Thoracic aorta (tissue), 2 donors: ENCODE results near the gene ZNF446. TPM values are rescaled to one million over a fixed set of nuclear protein-coding genes. Genes with fewer than 3 reads are reported as not detected.
"Not testable (repeated sequence)": the region's sequence is repeated elsewhere in the genome, so short reads cannot be mapped to it uniquely, and the experiment has no call there.

Source experiments
- ATAC-seq: fragments of 150-250 bp; one replicate; pipeline ENCODE4 v1.8.0; 2017; ENCODE audit warnings: low read depth; ENCODE audit not compliant: insufficient number of reproducible peaks, low FRiP score
- DNase-seq: peaks from one replicate; pipeline ENCODE4 v3.0.0-alpha.2; 2020; ENCODE audit warnings: low spot score
- H3K27ac ChIP-seq, 2 donors: fragments of 200-600 bp; sonication (generic); 1 replicate in 1 of 2; 2 replicates in 1 of 2; pipeline ENCODE4 v1.5.1; 2016; ENCODE audit warnings: mild to moderate bottlenecking in 2 of 2, moderate library complexity in 2 of 2
- H3K27me3 ChIP-seq: fragments of 200-600 bp; sonication (generic); replicated peaks from 2 replicates; pipeline ENCODE4 v1.6.0; 2016; ENCODE audit warnings: mild to moderate bottlenecking; ENCODE audit not compliant: insufficient read depth
- H3K36me3 ChIP-seq: fragments of 200-600 bp; sonication (generic); one replicate; pipeline ENCODE4 v1.5.1; 2016
- H3K4me1 ChIP-seq, 2 donors: fragments of 200-600 bp; sonication (generic); 1 replicate in 1 of 2; 2 replicates in 1 of 2; pipeline versions ENCODE4 v1.5.1 to v1.6.0; 2016; ENCODE audit warnings: low read depth in 2 of 2, mild to moderate bottlenecking in 1 of 2; ENCODE audit not compliant: control insufficient read depth in 1 of 2
- H3K4me3 ChIP-seq: fragments of 200-600 bp; sonication (generic); 2 replicates; pipeline ENCODE4 v1.5.1; 2016; ENCODE audit warnings: mild to moderate bottlenecking
- H3K9me3 ChIP-seq: fragments of 200-600 bp; sonication (generic); 2 replicates; pipeline ENCODE4 v1.5.1; 2016
- total RNA-seq, 2 donors: library from RNA; depleted of rRNA; stranded (reverse); fragments of >200 nt; gene quantifications; one replicate each; pipeline versions ENCODE4 v1.1.0 to v1.2.3, GENCODE V29; 2016
- TF ChIP-seq, protein P1 (sequence below): fragments of 200-600 bp; sonication (generic); IDR thresholded peaks from one replicate; pipeline ENCODE4 v1.5.1; 2019; ENCODE audit warnings: antibody characterized with exemption

The ZNF446 gene
- total RNA-seq, 2 donors from 2014 or later: 17.8 to 23.7 TPM

GRCh38 chr19:58440556-58440955 is 35.6 kb upstream of the ZNF446 start:
- Histone ChIP-seq H3K27ac (peak overlapping the region; percentile 83), H3K4me3 (peak overlapping the region; percentile 84)
- DNase-seq: no peak

GRCh38 chr19:58442986-58443385 is 33.2 kb upstream of the ZNF446 start:
- not testable (repeated sequence) for ATAC-seq, H3K4me3 ChIP-seq, DNase-seq, H3K27ac ChIP-seq, H3K36me3 ChIP-seq, H3K27me3 ChIP-seq, H3K9me3 ChIP-seq
- H3K4me1 ChIP-seq: peaks cover 6 to 18% of the 10 kb centered on the region in 2 donors

More at GRCh38 chr19:58440556-58440955, 35.6 kb upstream of the ZNF446 start:
- TF ChIP-seq, protein P1, sequence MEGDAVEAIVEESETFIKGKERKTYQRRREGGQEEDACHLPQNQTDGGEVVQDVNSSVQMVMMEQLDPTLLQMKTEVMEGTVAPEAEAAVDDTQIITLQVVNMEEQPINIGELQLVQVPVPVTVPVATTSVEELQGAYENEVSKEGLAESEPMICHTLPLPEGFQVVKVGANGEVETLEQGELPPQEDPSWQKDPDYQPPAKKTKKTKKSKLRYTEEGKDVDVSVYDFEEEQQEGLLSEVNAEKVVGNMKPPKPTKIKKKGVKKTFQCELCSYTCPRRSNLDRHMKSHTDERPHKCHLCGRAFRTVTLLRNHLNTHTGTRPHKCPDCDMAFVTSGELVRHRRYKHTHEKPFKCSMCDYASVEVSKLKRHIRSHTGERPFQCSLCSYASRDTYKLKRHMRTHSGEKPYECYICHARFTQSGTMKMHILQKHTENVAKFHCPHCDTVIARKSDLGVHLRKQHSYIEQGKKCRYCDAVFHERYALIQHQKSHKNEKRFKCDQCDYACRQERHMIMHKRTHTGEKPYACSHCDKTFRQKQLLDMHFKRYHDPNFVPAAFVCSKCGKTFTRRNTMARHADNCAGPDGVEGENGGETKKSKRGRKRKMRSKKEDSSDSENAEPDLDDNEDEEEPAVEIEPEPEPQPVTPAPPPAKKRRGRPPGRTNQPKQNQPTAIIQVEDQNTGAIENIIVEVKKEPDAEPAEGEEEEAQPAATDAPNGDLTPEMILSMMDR: no peak
- Histone ChIP-seq H3K9me3 (peaks cover 23% of the 10 kb centered on the region), H3K27me3 (no peaks in the 10 kb centered on the region), H3K4me1 (peaks cover 6 to 18% of the 10 kb centered on the region in 2 donors), H3K36me3 (peaks cover 16% of the 10 kb centered on the region)
- no peak for ATAC-seq

DNA sequence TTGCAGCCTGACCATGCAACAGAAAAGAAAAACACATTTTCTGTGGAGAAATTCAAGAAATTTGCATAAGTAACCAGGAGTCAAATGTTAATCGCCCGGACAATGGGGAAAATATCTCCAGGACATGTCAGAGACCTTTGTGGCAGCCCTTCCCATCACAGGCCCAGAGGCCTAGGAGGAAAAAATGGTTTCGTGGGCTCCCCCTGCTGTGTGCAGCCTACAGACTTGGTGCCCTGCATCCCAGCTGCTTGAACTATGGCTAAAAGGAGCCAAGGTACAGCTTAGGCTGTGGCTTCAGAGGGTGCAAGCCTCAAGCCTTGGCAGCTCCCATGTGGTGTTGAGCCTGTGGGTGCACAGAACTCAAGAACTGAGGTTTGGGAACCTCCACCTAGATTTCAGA is 27.3 kb upstream of the ZNF446 start:
- DNase-seq, H3K36me3 ChIP-seq, H3K27me3 ChIP-seq, H3K9me3 ChIP-seq, H3K27ac ChIP-seq, ATAC-seq, H3K4me3 ChIP-seq: not testable (repeated sequence)
- H3K4me1 ChIP-seq: peaks cover 0 to 12% of the 10 kb centered on the region in 2 donors

DNA sequence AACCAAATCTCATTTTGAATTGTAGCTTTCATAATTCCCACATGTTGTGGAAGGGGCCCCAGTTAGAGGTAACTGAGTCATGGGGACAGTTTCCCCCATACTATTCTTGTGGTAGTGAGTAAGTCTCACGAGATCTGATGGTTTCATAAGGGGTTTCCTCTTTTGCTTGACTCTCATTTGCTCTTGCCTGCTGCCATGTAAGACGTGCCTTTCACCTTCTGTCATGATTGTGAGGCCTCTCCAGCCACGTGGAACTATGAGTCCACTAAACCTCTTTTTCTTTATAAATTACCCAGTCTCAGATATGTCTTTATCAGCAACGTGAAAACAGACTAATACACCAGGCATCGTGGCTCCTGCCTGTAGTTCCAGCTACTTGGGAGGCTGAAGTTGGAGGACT is 26.2 kb upstream of the ZNF446 start:
- H3K4me3 ChIP-seq, H3K9me3 ChIP-seq, H3K27me3 ChIP-seq, H3K27ac ChIP-seq, H3K36me3 ChIP-seq, ATAC-seq, DNase-seq: not testable (repeated sequence)
- H3K4me1 ChIP-seq: peaks cover 0 to 12% of the 10 kb centered on the region in 2 donors

DNA sequence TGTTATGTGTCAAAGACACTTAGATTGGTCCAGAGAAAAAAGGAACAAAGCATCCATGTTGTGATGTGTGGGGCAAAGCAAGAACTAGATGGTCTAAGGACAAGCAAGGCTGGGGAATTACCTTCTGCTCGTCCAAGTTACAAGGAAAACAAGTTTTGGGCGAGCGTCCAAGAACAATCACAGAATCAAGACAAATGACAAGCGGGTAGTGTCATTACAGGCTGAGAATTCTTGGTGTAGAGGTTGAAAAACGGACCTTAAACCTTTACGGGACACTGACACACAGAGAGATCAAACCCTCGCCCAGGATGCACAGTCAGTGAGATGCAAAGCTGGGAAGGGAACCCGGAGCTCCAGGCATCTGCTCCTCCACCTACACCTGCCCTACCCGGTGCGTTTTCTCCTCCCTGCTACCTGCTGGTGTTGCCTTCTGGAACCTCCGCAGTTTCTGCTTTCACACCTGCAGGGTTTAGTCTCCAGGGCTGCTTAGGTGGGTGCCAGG is 25.2 kb upstream of the ZNF446 start:
- TF ChIP-seq, protein P1: no peak
- H3K4me1 ChIP-seq: peaks cover 0 to 12% of the 10 kb centered on the region in 2 donors
- peak overlapping the region; percentile 77 for H3K4me3 ChIP-seq
- ATAC-seq (no peak), DNase-seq (no peak)
- no peaks in the 10 kb centered on the region for H3K36me3 ChIP-seq
- H3K9me3 ChIP-seq: no peaks in the 10 kb centered on the region
- H3K27me3 ChIP-seq: no peaks in the 10 kb centered on the region
- no peak overlapping the region for H3K27ac ChIP-seq

DNA sequence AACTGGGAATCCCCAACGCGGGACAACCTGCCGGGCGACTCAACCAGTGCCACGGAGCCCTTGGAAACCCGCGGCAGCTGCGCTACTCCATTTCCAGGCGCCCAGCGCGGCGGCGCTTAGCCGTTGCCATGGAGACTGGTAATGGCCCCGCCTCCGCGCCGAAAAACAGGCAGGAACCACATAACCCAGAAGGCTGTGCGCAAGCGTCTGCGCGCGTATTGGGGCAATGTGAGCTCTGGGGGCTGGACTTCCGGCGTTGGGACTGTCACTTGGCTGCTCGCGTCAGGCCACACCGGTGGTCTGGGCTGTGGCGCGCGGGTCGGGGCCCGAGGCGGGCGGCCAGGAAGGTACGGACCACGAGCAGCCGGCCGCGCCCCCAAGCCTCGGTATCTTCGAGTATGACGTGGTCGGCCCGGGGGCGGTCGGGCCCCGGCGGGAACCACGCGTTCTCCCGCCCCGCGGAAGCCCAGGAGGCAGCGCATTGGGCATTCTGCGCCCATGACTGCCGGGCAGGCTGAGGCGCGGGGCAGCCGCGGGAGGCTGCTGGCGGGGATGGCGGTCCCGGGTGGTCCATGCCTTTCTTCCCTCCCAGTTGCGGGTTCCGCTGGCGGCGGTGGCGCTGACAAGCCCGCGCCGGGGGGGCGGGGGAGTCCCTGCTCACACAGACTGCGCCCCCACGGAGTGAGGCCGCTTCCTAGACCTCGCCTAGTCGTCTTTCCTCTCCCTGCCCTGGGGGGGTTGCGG is 24.6 kb upstream of the ZNF446 start, which contains the start of gene ZNF324B:
ZNF324B (plus strand) TSS at position 265 of the 744 bp plus-strand sequence. CDS start 2,080 bp downstream, outside the sequence.
- TF ChIP-seq, protein P1: no peak
- peak; percentile 93 for DNase-seq
- no peaks in the 10 kb centered on the region for H3K36me3 ChIP-seq

More for the DNA sequence above, 24.6 kb upstream of the ZNF446 start, which contains the start of gene ZNF324B:
- ATAC-seq: peak; percentile 61
- H3K9me3 ChIP-seq: no peaks in the 10 kb centered on the region
- H3K27me3 ChIP-seq: no peaks in the 10 kb centered on the region
- peaks cover 0 to 12% of the 10 kb centered on the region in 2 donors for H3K4me1 ChIP-seq
- H3K4me3 ChIP-seq: peak within 1 kb of the TSS; percentile 77
- H3K27ac ChIP-seq: peak within 1 kb of the TSS; percentile 28 to 30
